HepG2 (cell line): ENCODE data around the gene RNASE11. TPM values are rescaled to one million over a fixed set of nuclear protein-coding genes. Genes with fewer than 3 reads are reported as not detected.

Experiments used
- HNRNPL ChIP-seq: fragments of 200-400 bp; formaldehyde crosslinking; IDR thresholded peaks from 2 replicates; pipeline ENCODE4 v1.6.1; 2017; ENCODE audit warnings: mild to moderate bottlenecking, low read depth, low read length
- KLF15 ChIP-seq: sonication (generic); formaldehyde crosslinking; IDR thresholded peaks from 2 replicates; pipeline ENCODE4 v1.8.1; 2023; ENCODE audit warnings: borderline replicate concordance, mild to moderate bottlenecking, inconsistent platforms, missing genetic modification reagents, mixed read lengths
- KLF6 ChIP-seq: IDR thresholded peaks from 2 replicates; pipeline ENCODE4 v1.8.0; 2016; ENCODE audit warnings: missing biosample characterization, missing genetic modification reagents
- NCOR1 ChIP-seq: fragments of 200-600 bp; sonication (generic); IDR thresholded peaks from 2 replicates; pipeline ENCODE4 v1.7.0; 2017; ENCODE audit warnings: antibody characterized with exemption, low read length, borderline replicate concordance
- PHF8 ChIP-seq: sonication (generic); formaldehyde crosslinking; IDR thresholded peaks from 2 replicates; pipeline ENCODE4 v1.5.0; 2020; ENCODE audit warnings: missing genetic modification reagents
- POLR2G ChIP-seq: fragments of 200-400 bp; formaldehyde crosslinking; IDR thresholded peaks from 2 replicates; pipeline ENCODE4 v1.6.1; 2018; ENCODE audit warnings: mild to moderate bottlenecking, low read depth, low read length, moderate library complexity
- SMC3 ChIP-seq: IDR thresholded peaks from 2 replicates; pipeline ENCODE4 v1.6.1; 2011; ENCODE audit warnings: low read length, improper control_type of control experiment
- SRF ChIP-seq: IDR thresholded peaks from 2 replicates; pipeline ENCODE4 v1.6.1; 2011; ENCODE audit warnings: mild to moderate bottlenecking, low read depth, low read length, moderate library complexity
- TCF7L2 ChIP-seq: IDR thresholded peaks from 2 replicates; pipeline ENCODE4 v1.6.1; 2011; ENCODE audit warnings: mild to moderate bottlenecking, low read depth, low read length, moderate library complexity
- ZNF251 ChIP-seq: sonication (generic); formaldehyde crosslinking; IDR thresholded peaks from 2 replicates; pipeline ENCODE4 v1.9.0; 2021; ENCODE audit warnings: mild to moderate bottlenecking, missing genetic modification reagents
- ZNF34 ChIP-seq: sonication (generic); formaldehyde crosslinking; IDR thresholded peaks from 2 replicates; pipeline ENCODE4 v1.4.0; 2020; ENCODE audit warnings: mild to moderate bottlenecking, missing genetic modification reagents, borderline replicate concordance
- ZNF777 ChIP-seq: sonication (generic); formaldehyde crosslinking; IDR thresholded peaks from 2 replicates; pipeline ENCODE4 v1.4.0; 2020; ENCODE audit warnings: missing genetic modification reagents
- polyA plus RNA-seq, 8 experiments: library from polyadenylated mRNA; depleted of rRNA in 3 of 8; stranded (reverse) in 7 of 8; unstranded in 1 of 8; fragments of >200 nt; fragmentation: Illumina TruSeq in 4 of 8; extraction: Trizol in 4 of 8; gene quantifications; 2 replicates each; pipeline versions ENCODE4 v1.2.1 to v1.2.3, GENCODE V29; 2011 to 2016; ENCODE audit warnings: low read depth in 4 of 8, missing spikeins in 1 of 8, mixed read lengths in 1 of 8; ENCODE audit not compliant: insufficient read depth in 1 of 8
- total RNA-seq, 5 experiments: library from RNA; depleted of rRNA; stranded (reverse); fragments of >200 nt; fragmentation: Illumina TruSeq; extraction: Trizol; gene quantifications; 2 replicates each; pipeline ENCODE4 v1.2.3, GENCODE V29; 2016; ENCODE audit warnings: low read depth in 1 of 5
- TF ChIP-seq, protein P1 (sequence below): sonication (generic); formaldehyde crosslinking; IDR thresholded peaks from 2 replicates; pipeline ENCODE4 v1.5.1; 2020; ENCODE audit warnings: mild to moderate bottlenecking, missing genetic modification reagents
- TF ChIP-seq, protein P2 (sequence below): sonication (generic); formaldehyde crosslinking; IDR thresholded peaks from 2 replicates; pipeline ENCODE4 v1.8.1; 2023; ENCODE audit warnings: mild to moderate bottlenecking, missing genetic modification reagents

The RNASE11 gene
- total and polyA plus RNA-seq, 2 of the 13 experiments (the other 11 are each of a cell fraction or from before 2014, with no cell fraction given), result not detected

DNA sequence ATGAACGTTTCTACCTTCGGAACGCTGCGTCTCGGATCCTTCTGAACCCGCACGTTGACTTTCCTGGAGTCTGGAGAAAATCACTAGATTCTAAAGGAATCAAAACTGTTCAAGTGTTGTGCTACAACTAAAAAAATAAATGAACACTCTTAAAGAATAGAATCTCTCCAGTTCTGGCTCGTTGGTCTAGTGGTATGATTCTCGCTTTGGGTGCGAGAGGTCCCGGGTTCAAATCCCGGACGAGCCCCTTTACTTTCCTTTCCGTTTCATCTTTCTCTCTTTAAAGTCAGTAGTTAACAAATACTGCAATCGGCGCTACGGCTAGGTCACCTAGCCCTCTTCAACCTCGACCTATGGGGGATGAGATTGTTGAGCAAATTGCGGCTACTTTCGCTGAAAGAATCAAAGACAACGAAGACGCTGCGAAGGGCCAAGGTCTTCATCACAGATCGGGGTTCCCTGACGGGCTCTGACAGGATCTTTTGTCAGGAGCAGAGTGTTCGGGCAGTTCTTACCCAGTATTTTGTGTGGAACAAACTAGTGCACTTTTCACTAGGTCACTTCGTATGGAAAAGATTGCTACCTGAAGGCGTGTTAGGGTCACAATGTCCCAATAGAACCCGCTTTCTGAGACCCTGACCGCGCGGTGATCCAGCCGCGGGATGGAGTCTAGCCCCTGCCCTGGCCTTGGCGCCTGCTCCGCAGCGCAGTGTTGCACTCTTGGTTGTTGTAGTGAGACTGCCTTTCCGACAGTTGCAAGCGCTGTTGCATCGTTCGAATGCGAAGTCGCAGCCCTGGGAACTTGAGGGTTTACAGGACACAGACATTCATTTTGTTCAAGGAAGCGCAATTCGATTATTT lies 45.3 kb upstream of the RNASE11 start (continued):
- no peak for TF ChIP-seq HNRNPL
- TF ChIP-seq KLF6 (CRISPR knock-in tag), result no peak
- no peak for TF ChIP-seq KLF15 (CRISPR knock-in tag)
- TF ChIP-seq, protein P1, sequence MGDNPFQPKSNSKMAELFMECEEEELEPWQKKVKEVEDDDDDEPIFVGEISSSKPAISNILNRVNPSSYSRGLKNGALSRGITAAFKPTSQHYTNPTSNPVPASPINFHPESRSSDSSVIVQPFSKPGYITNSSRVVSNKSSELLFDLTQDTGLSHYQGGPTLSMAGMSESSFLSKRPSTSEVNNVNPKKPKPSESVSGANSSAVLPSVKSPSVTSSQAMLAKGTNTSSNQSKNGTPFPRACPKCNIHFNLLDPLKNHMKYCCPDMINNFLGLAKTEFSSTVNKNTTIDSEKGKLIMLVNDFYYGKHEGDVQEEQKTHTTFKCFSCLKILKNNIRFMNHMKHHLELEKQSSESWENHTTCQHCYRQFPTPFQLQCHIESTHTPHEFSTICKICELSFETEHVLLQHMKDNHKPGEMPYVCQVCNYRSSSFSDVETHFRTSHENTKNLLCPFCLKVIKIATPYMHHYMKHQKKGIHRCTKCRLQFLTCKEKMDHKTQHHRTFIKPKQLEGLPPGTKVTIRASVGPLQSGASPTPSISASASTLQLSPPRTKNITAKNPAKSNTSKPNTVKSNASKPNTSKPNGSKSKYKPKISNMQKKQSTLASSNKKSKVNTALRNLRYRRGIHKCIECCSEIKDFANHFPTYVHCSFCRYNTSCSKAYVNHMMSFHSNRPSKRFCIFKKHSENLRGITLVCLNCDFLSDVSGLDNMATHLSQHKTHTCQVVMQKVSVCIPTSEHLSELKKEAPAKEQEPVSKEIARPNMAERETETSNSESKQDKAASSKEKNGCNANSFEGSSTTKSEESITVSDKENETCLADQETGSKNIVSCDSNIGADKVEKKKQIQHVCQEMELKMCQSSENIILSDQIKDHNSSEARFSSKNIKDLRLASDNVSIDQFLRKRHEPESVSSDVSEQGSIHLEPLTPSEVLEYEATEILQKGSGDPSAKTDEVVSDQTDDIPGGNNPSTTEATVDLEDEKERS (CRISPR knock-in tag), result peak; percentile 62; the same call in 1 of the 2 replicates
- TF ChIP-seq ZNF251 (CRISPR knock-in tag), result no peak
- peak; percentile 72; the same call in 1 of the 2 replicates for TF ChIP-seq NCOR1
- no peak for TF ChIP-seq TCF7L2
- no peak; the same call in 1 of the 2 replicates for TF ChIP-seq ZNF777 (CRISPR knock-in tag)
- TF ChIP-seq ZNF34, result 0 out of 2 replicates have a peak, but pooled peaks have one; percentile 49
- TF ChIP-seq SMC3, result peak; percentile 51; the same call in 1 of the 2 replicates
- TF ChIP-seq, protein P2, sequence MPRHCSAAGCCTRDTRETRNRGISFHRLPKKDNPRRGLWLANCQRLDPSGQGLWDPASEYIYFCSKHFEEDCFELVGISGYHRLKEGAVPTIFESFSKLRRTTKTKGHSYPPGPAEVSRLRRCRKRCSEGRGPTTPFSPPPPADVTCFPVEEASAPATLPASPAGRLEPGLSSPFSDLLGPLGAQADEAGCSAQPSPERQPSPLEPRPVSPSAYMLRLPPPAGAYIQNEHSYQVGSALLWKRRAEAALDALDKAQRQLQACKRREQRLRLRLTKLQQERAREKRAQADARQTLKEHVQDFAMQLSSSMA, result 0 out of 2 replicates have a peak, but pooled peaks have one; percentile 55
- no peak for TF ChIP-seq POLR2G
- no peak for TF ChIP-seq SRF
- TF ChIP-seq PHF8, result no peak
